ENCODE results near the gene UNC13B. TPM values are rescaled to one million over a fixed set of nuclear protein-coding genes. Genes with fewer than 3 reads are reported as not detected.

The UNC13B gene
- total and polyA plus RNA-seq, 2 experiments from 2014 or later, result 8.7 to 52.1 TPM

DNA sequence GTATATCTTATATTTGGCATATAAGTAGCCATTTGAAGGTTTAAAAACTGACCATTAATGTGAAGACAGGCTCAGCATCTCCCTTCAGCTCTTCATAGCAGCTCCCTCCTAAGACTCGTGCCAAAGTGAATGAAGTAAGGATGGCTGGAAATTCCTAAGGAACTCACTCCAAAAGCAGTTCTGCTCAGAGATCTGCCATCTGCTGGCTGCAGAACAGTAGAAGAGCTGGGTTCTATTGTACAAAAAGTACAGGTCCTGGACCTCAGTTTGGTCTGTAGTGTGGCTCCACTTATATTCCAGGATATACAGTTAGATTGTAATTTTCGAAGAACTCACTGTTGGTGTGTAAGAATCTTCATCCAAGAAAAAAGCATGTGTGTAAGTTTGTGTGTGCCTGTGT is 223.2 kb downstream of the UNC13B start:
- H3K4me2 ChIP-seq, result no peak overlapping the region
- DNase-seq (ENCODE audit: low spot score), result peak; percentile 18
- no peaks in the 10 kb centered on the region for H3K79me2 ChIP-seq (replicated peaks; ENCODE audit: insufficient read depth)
- H3K36me3 ChIP-seq (ENCODE audit: insufficient read depth), result no peaks in the 10 kb centered on the region
- Mint-ChIP-seq H3K27me3 (ENCODE audit: insufficient read depth, low read depth, poor library complexity) (peaks cover 4% of the 10 kb centered on the region), H3K36me3 (ENCODE audit: low read depth) (peaks cover 11% of the 10 kb centered on the region; the same call in 2 of the 3 replicates), H3K4me1 (peaks cover 3% of the 10 kb centered on the region; the same call in 2 of the 3 replicates), H3K27ac (no peak overlapping the region), H3K4me3 (no peak overlapping the region), H3K9me3 (no peaks in the 10 kb centered on the region)
- H2AFZ ChIP-seq, result no peak overlapping the region
- no peaks in the 10 kb centered on the region for H3F3A ChIP-seq (replicated peaks; ENCODE audit: low read depth)
- H3K4me1 ChIP-seq (ENCODE audit: insufficient read depth), result no peaks in the 10 kb centered on the region
- H3K9me2 ChIP-seq (ENCODE audit: insufficient read depth), result no peaks in the 10 kb centered on the region
- ATAC-seq, result peak; percentile 50
- H3K27me3 ChIP-seq (ENCODE audit: insufficient read depth), result no peaks in the 10 kb centered on the region
- TF ChIP-seq STAT1 (IDR thresholded peaks at IDR 0.05; ENCODE audit: unreplicated experiment) (no peak), ZNF114 (CRISPR knock-in tag; IDR thresholded peaks at IDR 0.05) (no peak), EZH2phosphoT487 (IDR thresholded peaks at IDR 0.05; ENCODE audit: unreplicated experiment) (no peak), ZNF331 (CRISPR knock-in tag; IDR thresholded peaks at IDR 0.05; ENCODE audit: low read depth) (no peak)
- TF ChIP-seq, protein P1, sequence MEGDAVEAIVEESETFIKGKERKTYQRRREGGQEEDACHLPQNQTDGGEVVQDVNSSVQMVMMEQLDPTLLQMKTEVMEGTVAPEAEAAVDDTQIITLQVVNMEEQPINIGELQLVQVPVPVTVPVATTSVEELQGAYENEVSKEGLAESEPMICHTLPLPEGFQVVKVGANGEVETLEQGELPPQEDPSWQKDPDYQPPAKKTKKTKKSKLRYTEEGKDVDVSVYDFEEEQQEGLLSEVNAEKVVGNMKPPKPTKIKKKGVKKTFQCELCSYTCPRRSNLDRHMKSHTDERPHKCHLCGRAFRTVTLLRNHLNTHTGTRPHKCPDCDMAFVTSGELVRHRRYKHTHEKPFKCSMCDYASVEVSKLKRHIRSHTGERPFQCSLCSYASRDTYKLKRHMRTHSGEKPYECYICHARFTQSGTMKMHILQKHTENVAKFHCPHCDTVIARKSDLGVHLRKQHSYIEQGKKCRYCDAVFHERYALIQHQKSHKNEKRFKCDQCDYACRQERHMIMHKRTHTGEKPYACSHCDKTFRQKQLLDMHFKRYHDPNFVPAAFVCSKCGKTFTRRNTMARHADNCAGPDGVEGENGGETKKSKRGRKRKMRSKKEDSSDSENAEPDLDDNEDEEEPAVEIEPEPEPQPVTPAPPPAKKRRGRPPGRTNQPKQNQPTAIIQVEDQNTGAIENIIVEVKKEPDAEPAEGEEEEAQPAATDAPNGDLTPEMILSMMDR (conservative IDR thresholded peaks at IDR 0.05; ENCODE audit: low read depth in 2 of 2), result peak in 1 of 2 experiments; percentile 39; a peak in 3 of 4 replicates
- no peak overlapping the region for H3K27ac ChIP-seq (ENCODE audit: low read depth)
- peaks cover 9% of the 10 kb centered on the region for H4K20me1 ChIP-seq (replicated peaks; ENCODE audit: insufficient read depth)
- H3K4me3 ChIP-seq, result no peak overlapping the region

DNA sequence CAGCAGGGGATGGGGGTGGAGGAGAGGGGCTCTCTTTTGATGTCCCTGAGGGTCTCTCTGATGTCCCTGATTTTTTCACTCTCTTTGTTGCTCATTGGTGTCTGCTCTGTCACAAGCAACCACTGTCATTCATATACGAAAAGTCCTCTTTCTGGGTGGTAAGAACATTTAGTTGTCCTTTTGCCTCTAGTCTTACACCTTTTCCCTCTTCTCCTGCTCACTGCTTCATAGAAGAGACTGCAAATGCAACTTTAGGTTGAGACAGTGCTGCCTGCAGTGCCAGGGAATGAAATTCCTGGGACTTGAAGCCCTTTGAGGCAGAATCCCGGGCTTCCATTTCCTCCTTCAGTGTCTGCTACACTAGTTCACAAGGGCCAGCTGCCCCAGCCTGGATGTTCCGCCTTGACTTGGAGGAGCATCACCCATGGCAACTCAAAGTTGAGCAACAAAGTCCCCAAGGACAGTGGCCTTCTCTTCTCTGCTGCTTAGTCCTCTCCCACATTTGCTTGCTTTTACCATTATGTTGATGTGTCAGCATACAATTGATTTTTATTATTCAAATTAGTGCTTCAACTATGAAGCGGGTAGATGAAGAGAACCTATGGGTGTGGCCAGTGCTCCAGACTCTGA is 233.4 kb downstream of the UNC13B start:
- Mint-ChIP-seq H3K36me3 (ENCODE audit: low read depth) (peaks cover 6% of the 10 kb centered on the region; the same call in 2 of the 3 replicates), H3K9me3 (no peaks in the 10 kb centered on the region), H3K27ac (no peak overlapping the region), H3K4me1 (no peaks in the 10 kb centered on the region), H3K27me3 (ENCODE audit: insufficient read depth, low read depth, poor library complexity) (no peaks in the 10 kb centered on the region), H3K4me3 (no peak overlapping the region)
- Histone ChIP-seq H3K27ac (ENCODE audit: low read depth) (no peak overlapping the region), H3K4me2 (no peak overlapping the region), H4K20me1 (replicated peaks; ENCODE audit: insufficient read depth) (no peaks in the 10 kb centered on the region; the same call in 1 of the 2 replicates), H3K27me3 (ENCODE audit: insufficient read depth) (no peaks in the 10 kb centered on the region), H3K4me3 (no peak overlapping the region), H2AFZ (no peak overlapping the region), H3K4me1 (ENCODE audit: insufficient read depth) (no peaks in the 10 kb centered on the region), H3K79me2 (replicated peaks; ENCODE audit: insufficient read depth) (no peaks in the 10 kb centered on the region), H3F3A (replicated peaks; ENCODE audit: low read depth) (no peaks in the 10 kb centered on the region), H3K36me3 (ENCODE audit: insufficient read depth) (no peaks in the 10 kb centered on the region; the same call in 1 of the 2 replicates), H3K9me2 (ENCODE audit: insufficient read depth) (no peaks in the 10 kb centered on the region)
- DNase-seq (ENCODE audit: low spot score) (no peak), ATAC-seq (no peak)
- no peak for TF ChIP-seq JUNB (IDR thresholded peaks at IDR 0.05; ENCODE audit: unreplicated experiment)
- no peak for TF ChIP-seq STAT1 (IDR thresholded peaks at IDR 0.05; ENCODE audit: unreplicated experiment)
- TF ChIP-seq, protein P2, sequence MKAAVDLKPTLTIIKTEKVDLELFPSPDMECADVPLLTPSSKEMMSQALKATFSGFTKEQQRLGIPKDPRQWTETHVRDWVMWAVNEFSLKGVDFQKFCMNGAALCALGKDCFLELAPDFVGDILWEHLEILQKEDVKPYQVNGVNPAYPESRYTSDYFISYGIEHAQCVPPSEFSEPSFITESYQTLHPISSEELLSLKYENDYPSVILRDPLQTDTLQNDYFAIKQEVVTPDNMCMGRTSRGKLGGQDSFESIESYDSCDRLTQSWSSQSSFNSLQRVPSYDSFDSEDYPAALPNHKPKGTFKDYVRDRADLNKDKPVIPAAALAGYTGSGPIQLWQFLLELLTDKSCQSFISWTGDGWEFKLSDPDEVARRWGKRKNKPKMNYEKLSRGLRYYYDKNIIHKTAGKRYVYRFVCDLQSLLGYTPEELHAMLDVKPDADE (IDR thresholded peaks at IDR 0.05), result no peak
- TF ChIP-seq NANOG (IDR thresholded peaks at IDR 0.05; ENCODE audit: borderline replicate concordance), result no peak
- no peak for TF ChIP-seq EZH2 (IDR thresholded peaks at IDR 0.05; ENCODE audit: low read depth, unreplicated experiment)
